NCI-H146 treated with DMSO at 0.1 percent for 48 hours (cell line): ENCODE measurements around the gene PLXNC1.

Experiments used
- DNase-seq: peaks from one replicate; lab custom pipeline; 2025; ENCODE audit not compliant: unreplicated experiment; lab: John Stamatoyannopoulos, UW

PLXNC1 gene

GRCh38 chr12:94263011-94263811, 114.8 kb downstream of the PLXNC1 start:
- no peak for DNase-seq

GRCh38 chr12:94263905-94264561, 115.7 kb downstream of the PLXNC1 start:
- no peak for DNase-seq

DNA sequence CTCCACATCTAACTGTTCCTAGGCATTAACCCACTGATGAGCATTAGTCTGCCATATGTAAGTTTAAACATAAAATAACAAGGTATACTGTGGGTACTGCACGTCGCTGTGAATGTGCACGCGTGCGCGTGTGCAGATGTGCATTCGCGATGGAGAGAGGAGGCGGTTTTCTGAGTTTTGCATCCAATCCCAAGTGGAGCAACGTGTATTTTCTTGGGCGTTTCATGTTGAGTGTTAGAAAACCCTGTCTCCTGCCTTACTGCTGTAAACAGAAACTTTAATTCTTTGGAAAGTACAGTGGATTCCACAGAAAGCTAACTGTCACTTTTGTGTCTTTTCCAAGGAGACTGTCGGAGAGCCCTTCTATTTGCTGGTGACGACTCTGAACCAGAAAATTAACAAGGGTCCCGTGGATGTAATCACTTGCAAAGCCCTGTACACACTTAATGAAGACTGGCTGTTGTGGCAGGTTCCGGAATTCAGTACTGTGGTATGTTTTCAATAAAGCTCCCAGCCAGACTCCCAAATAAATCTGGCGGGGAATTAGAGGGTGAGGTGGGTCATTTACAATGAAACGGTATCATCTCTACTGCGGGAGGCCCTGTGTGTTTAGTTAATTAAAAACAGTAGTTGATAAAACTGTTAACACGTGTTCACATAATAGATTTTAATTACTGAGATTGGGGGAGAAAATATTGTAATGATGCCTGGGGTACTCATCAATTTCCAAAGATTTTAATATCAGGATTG, 116.5 kb downstream of the PLXNC1 start:
- DNase-seq, result no peak

- DNase-seq, result no peak
These were observed 117.2 kb downstream of the PLXNC1 start for GRCh38 chr12:94265539-94265938.

DNA sequence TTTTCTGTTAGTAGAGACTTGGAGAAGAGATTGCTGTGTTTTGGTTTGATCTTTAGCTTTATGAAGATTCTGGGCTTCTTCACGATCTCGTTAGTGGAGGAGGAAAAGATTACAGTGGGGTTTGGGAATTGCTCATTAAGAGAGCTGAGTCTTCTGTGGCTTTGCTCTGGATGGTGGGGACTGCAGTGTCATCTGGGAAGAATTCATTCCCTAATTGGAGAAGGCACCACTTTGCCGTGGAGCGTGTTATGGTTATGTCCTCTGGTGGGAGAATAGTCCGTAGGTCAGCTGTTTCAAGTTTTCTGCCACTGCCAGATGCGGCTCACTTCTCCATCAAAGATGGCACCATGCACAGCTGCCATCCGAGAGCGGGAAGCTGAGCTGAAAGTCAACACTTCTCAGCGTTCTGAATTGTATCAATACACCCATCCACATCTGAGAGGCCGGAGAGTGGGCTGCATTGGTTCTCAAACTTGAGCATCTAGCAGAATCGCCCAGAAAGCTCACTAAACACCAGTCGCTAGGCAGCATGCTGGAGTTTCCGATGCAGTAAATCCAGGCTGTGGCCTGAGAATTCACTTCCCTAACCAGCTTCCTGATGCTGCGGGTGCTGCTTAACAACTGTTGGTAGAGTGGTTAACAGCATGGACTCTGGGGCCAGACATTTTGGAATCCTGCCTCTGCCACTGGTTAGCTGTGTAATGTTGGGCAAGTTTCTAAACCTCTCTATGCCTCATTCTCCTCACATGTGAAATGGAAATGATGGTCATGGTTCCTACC, 117.8 kb downstream of the PLXNC1 start:
- no peak for DNase-seq

DNA sequence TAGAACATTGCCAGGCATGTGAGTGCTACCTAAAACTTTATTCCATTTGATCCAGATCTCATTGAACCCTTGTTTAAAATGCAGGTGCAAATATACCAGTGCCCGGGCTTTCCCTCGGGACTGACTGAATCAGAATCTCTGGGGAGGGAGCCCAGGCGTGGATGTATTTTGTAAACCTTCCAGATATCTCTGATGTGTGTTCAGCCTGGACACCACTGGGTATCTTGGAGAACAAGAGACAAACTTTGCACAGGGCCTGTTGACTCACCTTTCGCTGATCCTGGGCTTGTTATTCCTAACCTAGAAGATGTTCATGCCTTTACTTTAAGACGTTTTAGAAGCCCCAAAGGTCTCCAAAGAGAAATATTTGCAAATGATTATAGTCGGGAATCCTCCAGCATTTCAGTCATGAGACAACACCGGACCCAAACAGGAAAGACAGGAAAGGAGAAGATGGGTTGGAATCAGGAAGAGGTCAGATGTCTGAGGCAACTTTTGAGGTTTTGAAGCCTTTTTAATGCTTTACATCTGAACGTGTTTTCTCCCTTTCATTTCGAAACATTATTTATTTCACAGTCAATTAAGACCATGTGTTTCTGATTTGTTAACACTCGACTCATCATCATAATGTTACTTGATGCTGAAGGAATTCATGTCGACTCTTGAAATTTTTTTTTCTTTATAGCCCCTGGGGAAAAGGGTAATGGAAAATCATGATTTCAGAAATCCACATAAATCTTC, 118.6 kb downstream of the PLXNC1 start:
- DNase-seq, result no peak

DNA sequence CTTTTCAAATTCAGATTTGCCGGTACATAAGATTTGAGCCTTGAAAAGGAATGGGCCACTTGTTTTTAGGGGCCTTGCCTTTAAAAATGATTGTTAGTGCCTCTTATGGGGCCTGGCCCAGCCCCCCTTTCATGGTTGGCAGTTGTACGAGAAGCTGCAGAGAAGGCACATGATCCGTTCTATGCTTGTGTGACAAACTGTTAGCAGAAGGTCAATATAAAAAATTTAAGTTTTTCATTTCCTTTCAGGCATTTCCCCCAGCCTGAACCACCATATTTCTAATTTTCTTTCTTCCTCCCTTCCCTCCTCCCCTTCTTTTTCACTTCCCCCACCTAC, 119.1 kb downstream of the PLXNC1 start:
- no peak for DNase-seq

GRCh38 chr12:94267921-94268471, 119.6 kb downstream of the PLXNC1 start:
- DNase-seq, result no peak

DNA sequence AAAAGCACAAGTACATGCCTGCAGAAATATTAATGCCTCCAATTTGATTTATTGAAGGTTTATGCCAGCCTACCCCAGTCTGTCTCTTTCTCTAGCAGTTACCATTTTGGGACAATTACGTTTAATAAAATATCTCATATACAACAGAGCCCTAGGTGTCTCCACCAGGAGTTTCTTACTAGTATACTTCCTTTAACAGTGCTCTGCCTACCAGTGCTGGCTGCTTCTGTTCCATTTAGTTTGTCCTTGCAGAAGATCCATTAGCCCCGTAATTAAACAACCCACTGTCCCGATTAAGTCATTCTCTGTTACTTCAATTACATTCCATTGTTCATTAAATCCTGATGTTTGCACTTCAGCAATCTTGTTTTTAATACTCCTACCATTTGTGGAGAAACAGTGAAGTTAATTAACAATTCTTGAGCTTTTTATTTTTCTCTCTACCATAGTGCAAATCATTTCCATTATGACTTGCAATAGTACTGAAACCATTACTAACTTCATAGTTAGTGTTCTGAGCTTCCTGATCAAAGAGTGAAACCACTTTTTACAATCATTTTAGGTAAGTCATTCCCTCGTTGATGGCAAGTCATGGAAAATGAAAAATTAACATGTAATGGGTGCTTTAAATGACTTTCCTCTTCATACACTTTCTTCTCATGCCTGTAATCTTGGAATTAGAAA, 121.1 kb downstream of the PLXNC1 start:
- DNase-seq, result no peak

DNA sequence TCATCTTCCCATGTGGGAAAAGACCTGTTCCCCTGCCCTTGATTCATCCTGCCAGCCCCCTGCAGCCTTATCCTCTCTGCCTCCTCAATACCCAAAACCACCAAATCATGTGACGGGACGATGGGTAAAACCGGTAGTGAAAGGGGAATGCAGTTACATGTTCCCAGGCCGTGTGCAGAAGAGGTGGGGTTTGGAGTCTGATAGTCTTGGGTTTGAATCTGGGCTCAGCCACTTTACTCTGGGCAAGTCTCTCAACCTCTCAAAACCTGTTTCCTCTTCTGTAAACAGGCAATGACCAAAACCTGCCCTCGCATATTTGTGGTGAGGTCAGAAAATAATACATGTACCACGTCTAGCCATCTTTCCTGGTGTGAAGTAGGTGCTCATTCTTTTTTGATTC, 123.0 kb downstream of the PLXNC1 start:
- no peak for DNase-seq

GRCh38 chr12:94272280-94272679, 123.9 kb downstream of the PLXNC1 start:
- no peak for DNase-seq

- DNase-seq, result no peak
These were observed 124.9 kb downstream of the PLXNC1 start for GRCh38 chr12:94273272-94273671.

- no peak for DNase-seq
These were observed 128.3 kb downstream of the PLXNC1 start for GRCh38 chr12:94276725-94277124.

DNA sequence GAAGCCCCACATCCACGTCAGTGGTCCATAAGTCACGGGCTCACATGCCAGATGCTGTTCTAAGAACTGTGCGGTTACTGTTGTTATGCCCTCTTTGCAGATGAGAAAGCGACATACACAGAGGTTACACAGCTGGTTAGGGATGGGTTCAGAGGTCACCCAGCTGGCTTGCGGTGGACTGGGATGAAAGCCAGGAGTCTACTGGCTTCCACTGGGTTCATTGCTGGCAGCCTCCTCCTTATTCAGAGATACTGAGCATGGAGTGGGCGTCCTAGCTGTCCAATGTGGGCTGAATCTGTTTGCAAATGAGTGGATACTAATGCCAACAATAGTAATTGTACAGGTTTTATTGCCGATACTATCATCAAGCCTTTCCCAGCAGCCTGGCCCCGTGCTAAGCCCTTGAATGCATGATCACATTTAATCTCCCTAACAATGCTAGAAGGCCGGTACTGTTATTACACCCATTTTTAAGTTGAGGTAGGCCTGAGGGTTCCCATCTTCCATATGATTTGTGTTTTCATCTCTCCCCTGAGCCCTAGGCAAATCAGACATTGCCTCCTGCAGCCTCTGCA, 129.1 kb downstream of the PLXNC1 start:
- no peak for DNase-seq

DNA sequence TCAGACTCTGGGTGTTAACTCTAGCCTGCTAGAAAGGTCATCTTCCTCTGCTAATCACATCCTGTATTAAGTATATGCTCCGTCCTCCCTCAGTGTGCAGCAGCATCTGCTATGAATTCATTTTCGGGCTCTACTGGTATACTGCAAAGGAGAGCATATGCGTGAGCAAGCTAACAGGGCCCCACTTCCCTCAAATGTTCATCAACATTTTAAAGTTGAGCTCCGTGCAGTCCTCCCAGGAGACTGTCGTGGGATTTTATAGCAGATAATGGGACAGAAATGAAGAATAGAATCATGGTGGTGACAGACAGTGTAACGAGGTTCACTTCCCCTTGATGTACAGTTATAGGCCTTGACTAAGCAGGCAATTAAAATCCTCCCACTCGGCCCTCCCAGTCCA, 131.7 kb downstream of the PLXNC1 start:
- DNase-seq, result no peak

- no peak for DNase-seq
These were observed 134.3 kb downstream of the PLXNC1 start for GRCh38 chr12:94282675-94283074.

- no peak for DNase-seq
These were observed 135.7 kb downstream of the PLXNC1 start for GRCh38 chr12:94284046-94284445.

DNA sequence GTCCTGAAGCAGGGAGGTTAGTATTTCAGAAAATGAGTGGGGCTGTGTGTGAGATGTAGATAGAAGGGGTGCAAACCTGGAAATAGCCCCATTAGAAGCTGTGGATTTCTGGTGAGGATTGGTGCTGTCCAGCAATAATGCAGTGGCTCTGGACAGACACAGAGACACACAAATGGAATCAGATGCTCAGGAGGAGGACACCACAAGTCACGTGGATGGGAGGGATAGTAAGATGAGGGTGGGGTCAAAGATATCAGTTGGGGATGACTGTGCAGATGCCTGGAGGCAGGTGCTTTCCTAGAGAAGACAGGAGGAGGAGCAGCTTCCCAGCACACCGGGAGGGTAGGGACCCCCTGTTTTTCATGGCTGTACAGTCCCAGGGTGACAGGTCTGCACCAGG, 136.5 kb downstream of the PLXNC1 start:
- no peak for DNase-seq

DNA sequence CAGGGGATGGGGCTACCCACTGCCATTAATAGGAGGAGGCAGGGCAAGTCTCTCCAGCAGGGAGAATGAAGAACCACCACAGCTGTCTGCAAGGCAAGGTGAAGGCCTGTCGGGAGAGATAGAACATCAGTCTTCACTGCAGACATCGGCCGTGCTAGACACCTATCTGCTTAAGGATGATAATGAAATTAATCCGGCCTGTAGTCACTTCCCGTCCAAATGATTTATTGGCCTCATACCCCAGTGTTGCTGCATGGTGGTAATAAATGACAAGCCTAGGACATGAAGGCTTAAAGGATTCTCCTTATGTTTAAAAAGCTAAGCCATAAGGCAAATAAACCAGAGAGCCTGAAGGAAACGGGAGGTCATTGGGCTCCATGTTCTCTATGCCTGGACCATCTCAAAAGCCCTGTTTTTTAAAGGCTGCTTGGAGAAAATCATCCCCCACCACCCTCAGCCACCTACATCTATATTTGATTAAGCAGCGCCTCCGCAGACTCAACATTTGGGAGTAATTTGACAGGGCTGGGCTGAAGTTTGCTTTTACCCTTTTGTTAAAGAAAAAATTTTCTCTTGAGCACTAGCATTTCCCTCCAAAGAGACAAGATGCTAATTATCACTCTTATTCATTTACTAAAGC, 137.7 kb downstream of the PLXNC1 start:
- DNase-seq, result no peak
